HG02885 (cell line): Measurements from ENCODE around the gene CBFA2T2.
"Not testable (repeated sequence)": the region's sequence is repeated elsewhere in the genome, so short reads cannot be mapped to it uniquely, and the experiment has no call there.

ENCODE experiments used
- ATAC-seq: cut with Tn5 transposase; IDR thresholded peaks from one replicate; pipeline ENCODE4 v1.9.1; 2021; ENCODE audit warnings: mild to moderate bottlenecking; ENCODE audit not compliant: unreplicated experiment, poor library complexity

The CBFA2T2 gene

GRCh38 chr20:33606118-33606771, 116.3 kb downstream of the CBFA2T2 start:
- no peak for ATAC-seq

- ATAC-seq = no peak
Observed at GRCh38 chr20:33609504-33609903, 119.6 kb downstream of the CBFA2T2 start.

DNA sequence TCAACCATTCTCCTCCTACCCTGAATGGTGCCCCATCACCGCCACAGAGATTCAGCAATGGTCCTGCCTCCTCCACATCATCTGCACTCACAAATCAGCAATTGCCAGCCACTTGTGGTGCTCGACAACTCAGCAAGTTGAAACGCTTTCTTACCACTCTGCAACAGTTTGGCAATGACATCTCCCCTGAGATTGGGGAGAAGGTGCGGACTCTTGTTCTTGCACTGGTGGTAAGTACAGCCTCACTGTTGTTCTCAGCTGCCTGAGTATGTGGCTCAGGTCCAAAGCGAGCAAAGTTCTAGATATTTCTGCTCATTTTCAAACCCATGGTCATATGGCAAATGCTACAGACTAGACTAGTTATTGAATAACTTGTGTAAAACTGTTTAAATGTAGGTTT, 121.2 kb downstream of the CBFA2T2 start:
- ATAC-seq = no peak

- ATAC-seq = no peak
Observed at GRCh38 chr20:33612001-33612400, 122.1 kb downstream of the CBFA2T2 start.

GRCh38 chr20:33621717-33622400, 132.0 kb downstream of the CBFA2T2 start:
- ATAC-seq = no peak

DNA sequence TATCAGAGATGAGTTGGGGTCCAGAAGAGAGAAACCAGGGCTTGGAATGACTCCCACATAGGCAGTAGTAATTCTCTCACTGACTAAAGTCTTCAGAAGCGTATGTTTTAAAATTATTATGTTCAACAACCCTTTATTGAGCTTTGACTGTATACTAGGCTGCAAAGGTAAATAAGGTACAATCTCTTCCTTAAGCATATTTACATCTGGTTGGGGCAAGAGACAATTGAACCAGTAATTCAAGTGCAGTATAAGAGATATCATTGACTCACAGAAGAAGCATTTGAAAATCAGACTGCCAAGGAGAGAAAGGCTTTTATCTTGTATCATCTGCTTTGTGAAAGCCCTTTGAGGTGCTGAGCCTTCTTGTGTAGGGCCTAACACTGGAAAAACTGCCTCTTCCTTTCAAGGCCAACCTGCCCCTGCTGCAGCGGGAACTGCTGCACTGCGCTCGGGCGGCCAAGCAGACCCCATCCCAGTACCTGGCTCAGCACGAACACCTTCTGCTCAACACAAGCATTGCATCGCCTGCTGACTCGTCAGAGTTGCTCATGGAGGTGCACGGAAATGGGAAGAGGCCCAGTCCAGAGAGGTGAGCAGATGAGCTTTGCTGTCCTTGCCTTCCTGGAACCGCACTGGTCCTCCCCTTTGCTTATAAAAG, 132.9 kb downstream of the CBFA2T2 start:
- ATAC-seq = no peak

DNA sequence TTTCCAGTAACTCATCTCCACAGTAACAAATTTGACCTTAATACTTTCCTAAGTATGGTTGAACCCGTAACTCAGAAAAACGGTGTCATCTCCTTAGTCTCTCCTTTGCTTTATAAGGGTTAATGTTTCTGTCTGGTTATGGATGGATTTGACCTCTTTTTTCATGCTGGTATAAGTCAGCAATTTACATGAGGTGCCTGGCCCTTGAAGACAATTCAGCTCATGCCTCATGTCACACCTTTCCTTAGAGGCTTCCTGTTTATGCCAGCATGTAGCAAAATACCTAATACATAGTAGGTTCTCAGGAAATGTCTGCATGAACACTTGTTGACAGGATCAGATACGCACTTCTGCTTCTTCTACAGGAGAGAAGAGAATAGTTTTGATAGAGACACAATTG, 134.5 kb downstream of the CBFA2T2 start:
- ATAC-seq = no peak

- ATAC-seq = no peak
Observed at GRCh38 chr20:33626190-33626589, 136.3 kb downstream of the CBFA2T2 start.

GRCh38 chr20:33627577-33628216, 137.8 kb downstream of the CBFA2T2 start:
- no peak for ATAC-seq

DNA sequence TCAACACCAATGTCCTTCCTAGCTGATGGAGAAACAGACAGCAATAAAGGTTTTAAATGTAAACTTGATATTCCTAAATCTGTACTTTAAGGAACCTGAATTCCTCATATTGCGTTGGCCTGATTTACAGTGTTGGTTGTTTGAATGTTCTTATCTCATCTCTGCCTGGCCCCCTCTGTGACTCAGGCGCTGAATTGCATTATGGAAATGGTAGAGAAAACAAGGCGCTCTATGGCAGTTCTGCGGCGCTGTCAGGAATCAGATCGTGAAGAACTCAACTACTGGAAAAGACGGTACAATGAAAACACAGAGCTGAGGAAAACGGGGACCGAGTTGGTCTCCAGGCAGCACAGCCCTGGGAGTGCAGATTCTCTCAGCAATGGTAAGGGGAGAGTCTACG, 139.6 kb downstream of the CBFA2T2 start:
- ATAC-seq = no peak

GRCh38 chr20:33629979-33630378, 140.1 kb downstream of the CBFA2T2 start:
- ATAC-seq = no peak

GRCh38 chr20:33630507-33630906, 140.6 kb downstream of the CBFA2T2 start:
- no peak for ATAC-seq

GRCh38 chr20:33631910-33632309, 142.0 kb downstream of the CBFA2T2 start:
- ATAC-seq = not testable (repeated sequence)

GRCh38 chr20:33635341-33635740, 145.4 kb downstream of the CBFA2T2 start:
- no peak for ATAC-seq

DNA sequence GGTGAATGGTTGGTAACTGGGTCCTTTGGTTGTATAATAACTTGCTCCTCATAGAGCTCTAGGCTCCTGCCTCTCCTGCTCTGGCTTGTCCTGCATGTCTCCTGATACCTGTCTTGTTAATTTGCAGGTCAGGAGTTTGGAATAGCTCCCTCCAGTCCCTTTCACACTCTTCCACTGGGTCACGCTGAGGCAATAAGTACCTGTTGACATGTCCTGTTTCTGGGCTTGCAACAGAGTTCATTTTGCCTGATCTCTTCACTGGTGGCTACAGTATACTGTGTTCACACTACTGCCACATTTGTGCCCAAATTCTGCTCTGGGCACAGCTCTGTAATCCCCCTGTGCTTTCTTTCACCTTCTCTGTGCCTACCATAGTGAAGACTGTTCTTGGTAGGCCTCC, 146.9 kb downstream of the CBFA2T2 start:
- ATAC-seq = no peak

DNA sequence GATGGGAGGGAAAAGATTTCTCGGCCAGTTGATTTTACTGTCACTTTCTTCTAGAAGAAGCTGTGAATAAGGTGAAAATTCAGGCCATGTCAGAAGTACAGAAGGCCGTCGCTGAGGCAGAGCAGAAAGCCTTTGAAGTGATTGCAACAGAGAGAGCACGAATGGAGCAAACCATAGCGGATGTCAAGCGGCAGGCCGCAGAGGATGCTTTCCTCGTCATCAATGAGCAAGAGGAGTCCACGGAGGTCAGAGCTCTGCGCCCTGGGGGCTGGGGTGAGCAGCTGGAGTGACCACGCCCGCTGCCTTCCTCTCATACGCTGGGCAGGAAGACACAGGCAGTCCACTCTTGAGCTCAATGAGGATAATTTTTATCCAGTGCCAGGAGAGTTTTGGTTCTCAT, 150.4 kb downstream of the CBFA2T2 start:
- ATAC-seq = no peak

GRCh38 chr20:33644313-33645071, 154.6 kb downstream of the CBFA2T2 start:
- no peak for ATAC-seq

DNA sequence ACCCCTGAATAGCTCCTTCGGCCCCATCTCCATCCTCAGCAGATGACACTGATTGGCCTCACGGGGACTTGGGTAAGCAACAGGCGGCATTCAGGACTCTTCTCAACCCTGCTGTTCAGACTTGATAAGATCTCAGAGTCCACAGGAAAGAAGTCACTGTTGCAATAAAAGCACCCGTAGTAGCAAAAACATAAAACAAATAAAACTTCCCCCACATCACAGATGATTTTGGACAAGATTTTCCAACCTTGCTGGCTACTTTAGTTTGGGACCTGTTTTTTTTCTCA, 155.1 kb downstream of the CBFA2T2 start:
- ATAC-seq = no peak

GRCh38 chr20:33645396-33645795, 155.5 kb downstream of the CBFA2T2 start:
- ATAC-seq = no peak

DNA sequence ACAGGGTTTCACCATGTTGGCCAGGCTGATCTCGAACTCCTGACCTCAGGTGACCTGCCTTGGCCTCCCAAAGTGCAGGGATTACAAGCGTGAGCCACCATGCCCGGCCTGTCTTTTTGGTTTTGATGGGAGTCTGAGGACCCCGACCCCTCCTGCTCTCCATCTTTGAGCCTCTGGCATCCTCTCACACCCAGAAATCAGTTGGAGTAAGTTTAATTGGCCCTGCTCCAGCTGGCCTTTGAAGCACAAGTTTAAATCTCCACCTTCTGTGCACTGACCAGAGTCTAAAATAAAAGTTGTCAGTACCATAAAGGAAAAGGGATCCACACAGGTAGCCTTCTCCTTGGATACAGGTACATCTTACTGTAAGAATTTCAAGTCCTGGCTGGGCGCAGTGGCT, 156.3 kb downstream of the CBFA2T2 start:
- no peak for ATAC-seq
